HepG2 (cell line): Measurements from ENCODE around the gene CABP5. TPM values are rescaled to one million over a fixed set of nuclear protein-coding genes. Genes with fewer than 3 reads are reported as not detected.
"Not testable (repeated sequence)": the region's sequence is repeated elsewhere in the genome, so short reads cannot be mapped to it uniquely, and the experiment has no call there.

Experiments used
- ATAC-seq: fragments of 200-7000 bp; cut with Tn5 transposase; 3 replicates; pipeline ENCODE4 v1.9.1; 2020; ENCODE audit warnings: mild to moderate bottlenecking, moderate library complexity
- BruUV-seq: library from RNA; stranded (reverse); fragments of 400-500 nt; replicated peaks from 2 replicates; lab custom pipeline; 2021; lab: Mats Ljungman, UMichigan
- CTCF ChIA-PET: fragments of 300-600 bp; formaldehyde crosslinking; extraction: SDS; loops from one replicate; lab custom pipeline; 2021; ENCODE audit warnings: low total read pairs, inconsistent platforms, low intra/inter-chr PET ratio; lab: Yijun Ruan, JAX
- POLR2A ChIA-PET: fragments of 350-600 bp; sonication (Branson Sonifier 250); formaldehyde crosslinking; loops from one replicate; lab custom pipeline; 2020; ENCODE audit warnings: antibody characterized with exemption, inconsistent platforms; lab: Yijun Ruan, JAX
- DNase-seq: peaks from one replicate; pipeline ENCODE4 v3.0.0-alpha.2; 2015; ENCODE audit warnings: low spot score
- FAIRE-seq: peaks from 3 replicates; lab custom pipeline; 2011; peaks lifted over from hg19 to GRCh38; lab: Jason Lieb, UNC
- H2AFZ ChIP-seq: one replicate; pipeline ENCODE4 v1.6.1; 2011; ENCODE audit warnings: low read length, inconsistent platforms
- H3K27ac ChIP-seq: fragments of 300-600 bp; 3 replicates; pipeline ENCODE4 v1.8.0; 2011; ENCODE audit warnings: mixed run types, mild to moderate bottlenecking, mixed read lengths, low read length, inconsistent platforms; ENCODE audit not compliant: insufficient read depth; ENCODE audit errors: extremely low read length
- H3K27me3 ChIP-seq, 2 experiments: fragments of 200-600 bp in 1 of 2; 2 replicates in 1 of 2; 3 replicates in 1 of 2; pipeline versions ENCODE4 v1.6.0 to v1.8.0; 2011; ENCODE audit warnings: low read length in 2 of 2, mild to moderate bottlenecking in 2 of 2, moderate library complexity in 2 of 2, inconsistent platforms in 1 of 2; ENCODE audit not compliant: insufficient read depth in 2 of 2, control insufficient read depth in 1 of 2
- H3K36me3 ChIP-seq, 2 experiments: fragments of 200-600 bp in 1 of 2; replicated peaks in 1 of 2; 2 replicates in 1 of 2; 3 replicates in 1 of 2; pipeline versions ENCODE4 v1.5.1 to v1.8.0; 2011; ENCODE audit warnings: low read length in 2 of 2, inconsistent platforms in 1 of 2; ENCODE audit not compliant: insufficient read depth in 2 of 2, control insufficient read depth in 1 of 2
- H3K4me1 ChIP-seq: 2 replicates; pipeline ENCODE4 v1.5.1; 2012; ENCODE audit warnings: low read length, inconsistent platforms; ENCODE audit not compliant: insufficient read depth
- H3K4me2 ChIP-seq: 2 replicates; pipeline ENCODE4 v1.6.0; 2011; ENCODE audit warnings: low read depth, low read length, inconsistent platforms
- H3K4me3 ChIP-seq, 3 experiments: fragments of 200-600 bp in 1 of 3; sonication (generic), shearing (Covaris generic) in 1 of 3; replicated peaks in 1 of 3; 2 replicates each; pipeline ENCODE4 v1.5.1; 2011 to 2016; ENCODE audit warnings: low read length in 3 of 3, inconsistent platforms in 2 of 3, low read depth in 2 of 3, mild to moderate bottlenecking in 2 of 3, control low read depth in 1 of 3, mixed read lengths in 1 of 3; ENCODE audit not compliant: insufficient read depth in 1 of 3
- H3K79me2 ChIP-seq: one replicate; pipeline ENCODE4 v1.6.1; 2011; ENCODE audit warnings: low read length, inconsistent platforms; ENCODE audit not compliant: insufficient read depth
- H3K9ac ChIP-seq: 2 replicates; pipeline ENCODE4 v1.6.0; 2011; ENCODE audit warnings: mild to moderate bottlenecking, low read depth, low read length, inconsistent platforms; ENCODE audit not compliant: insufficient read depth
- H3K9me3 ChIP-seq: 2 replicates; pipeline ENCODE4 v1.5.1; 2012; ENCODE audit warnings: mild to moderate bottlenecking, low read length
- H4K20me1 ChIP-seq: 2 replicates; pipeline ENCODE4 v1.6.0; 2011; ENCODE audit warnings: inconsistent platforms, mild to moderate bottlenecking, low read length, moderate library complexity; ENCODE audit not compliant: insufficient read depth
- RAD51 ChIP-seq: fragments of 450-650 bp; IDR thresholded peaks from 2 replicates; pipeline ENCODE4 v1.6.1; 2016; ENCODE audit warnings: borderline replicate concordance
- whole genome bisulfite sequencing: methylation state at CpG from one replicate; pipeline ENCODE4 v1.1.6; 2017; ENCODE audit warnings: low lambda C conversion rate; 5-methylcytosine and 5-hydroxymethylcytosine counted together
- in situ Hi-C: cut with HindIII; loops from 2 replicates; pipeline ENCODE4 v1.10.0; 2017; ENCODE audit warnings: low pct_unique_long_range_greater_than_20kb; ENCODE audit not compliant: extremely low pct_ligation_motif_present
- intact Hi-C: fragments of 100-400 bp; cut with micrococcal nuclease; formaldehyde crosslinking; loops from one replicate; pipeline ENCODE4 v1.10.0; 2022; ENCODE audit not compliant: unreplicated experiment
- polyA plus RNA-seq, 8 experiments: library from polyadenylated mRNA; depleted of rRNA in 3 of 8; stranded (reverse) in 7 of 8; unstranded in 1 of 8; fragments of >200 nt; fragmentation: Illumina TruSeq in 4 of 8; extraction: Trizol in 4 of 8; gene quantifications; 2 replicates each; pipeline versions ENCODE4 v1.2.1 to v1.2.3, GENCODE V29; 2011 to 2016; ENCODE audit warnings: low read depth in 4 of 8, missing spikeins in 1 of 8, mixed read lengths in 1 of 8; ENCODE audit not compliant: insufficient read depth in 1 of 8
- total RNA-seq, 5 experiments: library from RNA; depleted of rRNA; stranded (reverse); fragments of >200 nt; fragmentation: Illumina TruSeq; extraction: Trizol; gene quantifications; 2 replicates each; pipeline ENCODE4 v1.2.3, GENCODE V29; 2016; ENCODE audit warnings: low read depth in 1 of 5
- TF ChIP-seq, protein P1 (sequence below): sonication (generic); formaldehyde crosslinking; IDR thresholded peaks from 2 replicates; pipeline ENCODE4 v1.8.0; 2022; ENCODE audit warnings: low read depth, missing genetic modification reagents

The CABP5 gene
- total and polyA plus RNA-seq, 2 of the 13 experiments (the other 11 are each of a cell fraction or from before 2014, with no cell fraction given): not detected

DNA sequence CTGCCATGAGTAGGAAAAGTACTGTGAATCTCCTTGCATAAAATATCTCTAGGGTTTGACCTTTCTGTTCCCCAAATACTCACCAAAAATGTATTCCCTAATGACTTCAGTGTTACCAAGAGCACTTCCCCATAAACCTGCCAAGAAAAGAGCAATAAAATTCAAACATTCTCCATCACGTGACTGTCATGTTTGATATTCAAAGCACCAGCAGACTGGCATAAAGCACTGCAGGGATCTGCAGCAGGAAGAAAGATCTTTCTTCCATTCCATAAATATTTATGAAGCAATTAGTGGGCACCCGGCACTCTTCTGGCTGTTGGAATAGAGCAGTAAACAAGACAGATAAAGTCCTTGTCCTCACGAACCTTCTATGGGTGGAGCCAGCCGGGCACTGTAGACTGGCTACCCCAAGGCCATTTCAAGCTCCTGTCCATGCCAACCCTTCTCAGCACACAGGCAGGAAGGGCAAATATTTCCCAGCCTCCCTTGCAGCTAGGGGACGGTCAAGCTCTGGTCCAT, 46.5 kb upstream of the CABP5 start:
- 11% methylated on average over 4 of the region's 5 CpGs for WGBS
- intact Hi-C loops: no loop called here
- Histone ChIP-seq H3K36me3 (no peaks in the 10 kb centered on the region), H3K79me2 (no peaks in the 10 kb centered on the region), H3K4me2 (no peak overlapping the region), H3K4me1 (no peaks in the 10 kb centered on the region), H3K27ac (no peak overlapping the region), H2AFZ (no peak overlapping the region), H3K9me3 (no peaks in the 10 kb centered on the region), H3K9ac (no peak overlapping the region), H3K27me3 (no peaks in the 10 kb centered on the region), H3K4me3 (no peak overlapping the region), H4K20me1 (no peaks in the 10 kb centered on the region)
- DNase-seq: no peak
- TF ChIP-seq, protein P1, sequence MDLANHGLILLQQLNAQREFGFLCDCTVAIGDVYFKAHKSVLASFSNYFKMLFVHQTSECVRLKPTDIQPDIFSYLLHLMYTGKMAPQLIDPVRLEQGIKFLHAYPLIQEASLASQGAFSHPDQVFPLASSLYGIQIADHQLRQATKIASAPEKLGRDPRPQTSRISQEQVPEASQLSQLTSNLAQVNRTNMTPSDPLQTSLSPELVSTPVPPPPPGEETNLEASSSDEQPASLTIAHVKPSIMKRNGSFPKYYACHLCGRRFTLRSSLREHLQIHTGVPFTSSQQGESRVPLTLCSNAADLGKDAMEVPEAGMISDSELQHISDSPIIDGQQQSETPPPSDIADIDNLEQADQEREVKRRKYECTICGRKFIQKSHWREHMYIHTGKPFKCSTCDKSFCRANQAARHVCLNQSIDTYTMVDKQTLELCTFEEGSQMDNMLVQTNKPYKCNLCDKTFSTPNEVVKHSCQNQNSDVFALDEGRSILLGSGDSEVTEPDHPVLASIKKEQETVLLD (CRISPR knock-in tag): no peak
- 0 out of 2 replicates have a peak, but pooled peaks have one; percentile 49 for TF ChIP-seq RAD51
- POLR2A ChIA-PET: no interaction called here
- no peak for ATAC-seq
- no peak for FAIRE-seq
- CTCF ChIA-PET: no interaction called here
- in situ Hi-C loops: no loop called here
- no TSS peak for BruUV-seq

DNA sequence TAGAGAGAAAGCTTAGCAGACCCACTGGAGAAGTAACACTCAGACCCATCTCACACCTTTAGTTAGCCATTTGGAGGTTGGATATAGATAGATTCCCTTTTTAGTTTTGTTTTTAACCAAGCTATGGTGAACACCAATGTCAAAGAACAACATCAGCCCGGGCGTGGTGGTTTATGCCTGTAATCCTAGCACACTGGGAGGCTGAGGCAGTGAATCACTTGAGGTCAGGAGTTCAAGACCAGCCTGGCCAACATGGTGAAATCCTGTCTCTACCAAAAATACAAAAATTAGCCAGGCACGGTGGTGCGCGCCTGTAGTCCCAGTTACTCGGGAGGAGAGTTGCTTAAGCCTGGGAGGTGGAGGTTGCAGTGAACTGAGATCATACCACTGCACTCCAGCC, 45.1 kb upstream of the CABP5 start:
- H3K4me1 ChIP-seq, H3K27me3 ChIP-seq, H4K20me1 ChIP-seq, intact Hi-C loops, FAIRE-seq, in situ Hi-C loops, ATAC-seq, BruUV-seq, H3K9me3 ChIP-seq, CTCF ChIA-PET, H3K79me2 ChIP-seq, H3K4me2 ChIP-seq, POLR2A ChIA-PET, H3K27ac ChIP-seq, H3K9ac ChIP-seq, H3K36me3 ChIP-seq, H3K4me3 ChIP-seq, H2AFZ ChIP-seq, DNase-seq: not testable (repeated sequence)
- WGBS: 54% methylated on average over 6 of the region's 6 CpGs
